ENCODE measurements around the gene GPAT3.

The GPAT3 gene

DNA sequence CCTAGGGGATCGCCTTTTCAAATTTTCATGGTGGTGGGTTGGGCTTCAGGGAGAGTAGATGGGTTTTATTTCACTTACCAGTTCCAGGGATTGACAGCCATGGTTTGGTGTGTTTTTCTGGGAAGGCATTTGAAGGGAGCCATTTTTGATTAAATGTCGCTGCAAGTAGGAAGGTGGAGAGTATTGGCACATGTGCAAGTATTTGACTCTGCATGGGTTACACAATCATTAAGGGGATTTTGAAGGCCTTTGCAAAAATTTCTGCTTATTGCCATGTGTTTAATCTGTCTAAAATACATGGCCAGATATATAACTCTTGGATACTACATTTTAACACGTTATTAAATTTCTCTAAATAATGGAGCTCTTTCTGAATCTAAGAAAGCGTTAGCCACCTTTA lies 55.1 kb downstream of the GPAT3 start:
- Histone ChIP-seq H3K27me3 (replicated peaks) (no peaks in the 10 kb centered on the region), H3K27ac (no peak overlapping the region), H3K4me3 (ENCODE audit: low read depth, low read length) (no peak overlapping the region), H3K36me3 (replicated peaks) (no peaks in the 10 kb centered on the region)
- TF ChIP-seq, protein P1, sequence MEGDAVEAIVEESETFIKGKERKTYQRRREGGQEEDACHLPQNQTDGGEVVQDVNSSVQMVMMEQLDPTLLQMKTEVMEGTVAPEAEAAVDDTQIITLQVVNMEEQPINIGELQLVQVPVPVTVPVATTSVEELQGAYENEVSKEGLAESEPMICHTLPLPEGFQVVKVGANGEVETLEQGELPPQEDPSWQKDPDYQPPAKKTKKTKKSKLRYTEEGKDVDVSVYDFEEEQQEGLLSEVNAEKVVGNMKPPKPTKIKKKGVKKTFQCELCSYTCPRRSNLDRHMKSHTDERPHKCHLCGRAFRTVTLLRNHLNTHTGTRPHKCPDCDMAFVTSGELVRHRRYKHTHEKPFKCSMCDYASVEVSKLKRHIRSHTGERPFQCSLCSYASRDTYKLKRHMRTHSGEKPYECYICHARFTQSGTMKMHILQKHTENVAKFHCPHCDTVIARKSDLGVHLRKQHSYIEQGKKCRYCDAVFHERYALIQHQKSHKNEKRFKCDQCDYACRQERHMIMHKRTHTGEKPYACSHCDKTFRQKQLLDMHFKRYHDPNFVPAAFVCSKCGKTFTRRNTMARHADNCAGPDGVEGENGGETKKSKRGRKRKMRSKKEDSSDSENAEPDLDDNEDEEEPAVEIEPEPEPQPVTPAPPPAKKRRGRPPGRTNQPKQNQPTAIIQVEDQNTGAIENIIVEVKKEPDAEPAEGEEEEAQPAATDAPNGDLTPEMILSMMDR (IDR thresholded peaks at IDR 0.05; ENCODE audit: low read depth, low read length, missing control alignments): no peak
- in situ Hi-C loops (cut with HindIII; ENCODE audit: low pct_ligation_motif_present, low sequenced_read_pairs): no loop called here
- no peak for DNase-seq

DNA sequence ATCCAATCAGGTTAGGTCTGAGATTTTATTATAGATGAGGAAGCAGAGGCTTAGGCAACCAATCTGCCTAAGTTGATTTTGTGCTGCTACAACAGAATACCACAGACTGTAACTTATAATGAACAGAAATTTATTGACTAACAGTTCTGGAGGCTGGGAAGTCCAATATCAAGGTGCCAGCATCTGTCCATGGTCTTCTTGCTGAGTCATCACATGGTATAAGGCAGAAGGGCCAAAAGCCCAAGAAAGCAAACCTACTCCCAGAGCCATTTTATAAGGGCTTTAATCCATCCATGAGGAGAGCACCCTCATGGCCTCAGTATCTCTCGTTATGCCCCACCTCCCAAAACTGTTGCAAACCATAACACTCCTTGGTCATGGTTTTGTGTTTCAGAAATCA lies 55.8 kb downstream of the GPAT3 start:
- in situ Hi-C loops (cut with HindIII; ENCODE audit: low pct_ligation_motif_present, low sequenced_read_pairs): no loop called here
- Histone ChIP-seq H3K27me3 (replicated peaks) (no peaks in the 10 kb centered on the region), H3K4me3 (ENCODE audit: low read depth, low read length) (no peak overlapping the region), H3K27ac (no peak overlapping the region), H3K36me3 (replicated peaks) (no peaks in the 10 kb centered on the region)
- DNase-seq: no peak
- TF ChIP-seq, protein P1 (IDR thresholded peaks at IDR 0.05; ENCODE audit: low read depth, low read length, missing control alignments): no peak

DNA sequence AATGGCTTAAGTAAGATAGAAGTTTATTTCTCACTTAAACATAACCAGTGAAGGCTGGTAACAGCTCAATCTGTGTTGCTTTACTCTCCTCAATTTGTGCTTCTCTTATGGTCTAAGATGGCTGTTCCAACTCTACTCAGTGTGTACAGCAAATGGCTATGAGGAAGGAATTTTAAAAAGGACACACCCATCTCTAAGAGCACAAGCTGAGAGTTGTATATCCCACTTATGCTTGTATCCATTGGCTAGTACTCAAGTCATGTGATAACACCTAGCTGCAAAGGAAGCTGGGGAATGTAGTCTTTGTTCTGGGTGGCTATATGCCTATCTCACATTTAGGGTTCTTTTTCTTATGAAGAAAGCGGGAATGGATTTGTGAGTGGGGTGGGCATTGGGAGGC lies 63.3 kb downstream of the GPAT3 start:
- Histone ChIP-seq H3K36me3 (replicated peaks) (no peaks in the 10 kb centered on the region), H3K4me3 (ENCODE audit: low read depth, low read length) (no peak overlapping the region), H3K27me3 (replicated peaks) (no peaks in the 10 kb centered on the region), H3K27ac (no peak overlapping the region)
- DNase-seq: peak; percentile 25
- in situ Hi-C loops (cut with HindIII; ENCODE audit: low pct_ligation_motif_present, low sequenced_read_pairs): no loop called here
- TF ChIP-seq, protein P1 (IDR thresholded peaks at IDR 0.05; ENCODE audit: low read depth, low read length, missing control alignments): no peak

DNA sequence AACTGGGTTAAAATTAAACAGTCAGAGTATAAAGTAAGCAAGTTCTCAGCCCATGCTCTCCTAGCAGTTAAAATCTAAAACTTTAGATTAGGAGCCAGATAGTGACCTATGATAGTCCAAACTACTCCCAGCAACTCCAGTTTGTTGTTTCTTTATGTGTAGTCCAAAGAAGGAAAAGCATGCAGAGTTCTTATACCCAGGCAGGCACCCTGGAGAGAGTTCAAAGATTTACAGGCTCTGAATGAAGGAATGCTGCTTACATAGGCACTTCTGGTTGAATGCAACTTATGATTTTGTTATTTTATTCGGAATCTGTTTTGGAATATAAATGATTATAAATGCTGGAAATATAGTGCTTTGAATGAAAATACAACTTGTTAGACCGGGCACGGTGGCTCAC lies 67.2 kb downstream of the GPAT3 start:
- in situ Hi-C loops (cut with HindIII; ENCODE audit: low pct_ligation_motif_present, low sequenced_read_pairs): no loop called here
- TF ChIP-seq, protein P1 (IDR thresholded peaks at IDR 0.05; ENCODE audit: low read depth, low read length, missing control alignments): no peak
- Histone ChIP-seq H3K27ac (no peak overlapping the region), H3K4me3 (ENCODE audit: low read depth, low read length) (no peak overlapping the region), H3K36me3 (replicated peaks) (no peaks in the 10 kb centered on the region), H3K27me3 (replicated peaks) (no peaks in the 10 kb centered on the region)
- no peak for DNase-seq

DNA sequence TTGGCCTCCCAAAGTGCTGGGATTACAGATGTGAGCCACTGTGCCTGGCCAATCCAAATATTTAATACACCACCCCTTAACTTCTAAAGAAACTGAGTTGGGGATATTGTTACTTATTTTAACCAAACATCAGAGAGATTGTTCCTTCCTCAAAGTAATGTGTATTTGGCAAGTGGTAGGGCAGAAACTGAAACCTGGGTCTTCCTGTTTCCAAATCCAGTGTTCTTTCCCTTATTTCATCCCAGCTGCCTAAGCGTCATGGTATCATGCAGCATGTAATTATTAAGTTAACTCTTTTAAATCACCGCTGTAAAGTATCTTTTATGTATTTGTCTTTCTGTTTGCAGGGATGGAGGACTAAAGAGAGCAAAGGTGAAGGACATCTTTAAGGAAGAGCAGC lies 68.4 kb downstream of the GPAT3 start:
- Histone ChIP-seq H3K27ac (no peak overlapping the region), H3K36me3 (replicated peaks) (no peaks in the 10 kb centered on the region), H3K4me3 (ENCODE audit: low read depth, low read length) (no peak overlapping the region), H3K27me3 (replicated peaks) (no peaks in the 10 kb centered on the region)
- TF ChIP-seq, protein P1 (IDR thresholded peaks at IDR 0.05; ENCODE audit: low read depth, low read length, missing control alignments): no peak
- in situ Hi-C loops (cut with HindIII; ENCODE audit: low pct_ligation_motif_present, low sequenced_read_pairs): no loop called here
- no peak for DNase-seq

DNA sequence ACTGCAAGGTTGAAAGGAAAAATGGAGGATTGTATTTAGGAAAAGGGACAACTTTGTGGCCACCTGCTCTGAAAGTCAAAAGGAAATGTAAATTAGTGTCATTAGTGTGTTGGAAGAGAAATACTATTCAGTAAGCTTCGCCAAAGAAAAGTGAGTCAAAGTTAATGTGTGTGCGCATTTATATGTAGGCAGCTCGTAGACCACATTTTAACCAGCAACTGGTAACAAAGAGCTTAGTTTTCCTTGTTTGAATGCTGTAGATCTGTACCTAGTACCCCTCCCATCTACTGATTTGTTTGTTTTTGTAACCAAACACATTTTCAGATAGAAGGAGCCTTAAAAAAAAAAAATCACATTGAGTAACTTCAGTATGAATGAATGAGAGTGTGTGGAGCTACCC lies 69.3 kb downstream of the GPAT3 start:
- Histone ChIP-seq H3K4me3 (ENCODE audit: low read depth, low read length) (no peak overlapping the region), H3K27ac (no peak overlapping the region), H3K27me3 (replicated peaks) (no peaks in the 10 kb centered on the region), H3K36me3 (replicated peaks) (no peaks in the 10 kb centered on the region)
- in situ Hi-C loops (cut with HindIII; ENCODE audit: low pct_ligation_motif_present, low sequenced_read_pairs): no loop called here
- no peak for DNase-seq
- TF ChIP-seq, protein P1 (IDR thresholded peaks at IDR 0.05; ENCODE audit: low read depth, low read length, missing control alignments): no peak

Data from brain microvascular endothelial cell (primary cell).